GM23338 (cell line): Measurements from ENCODE around the gene NT5C3B. TPM values are rescaled to one million over a fixed set of nuclear protein-coding genes. Genes with fewer than 3 reads are reported as not detected.
A peak's percentile ranks its signal among the peaks of the same experiment; 100 is the strongest.

ENCODE experiments used
- ATAC-seq: fragments of 200-7000 bp; cut with Tn5 transposase; 3 replicates; pipeline ENCODE4 v1.9.1; 2020
- DNase-seq: peaks from one replicate; pipeline ENCODE4 v3.0.0-alpha.2; 2015; ENCODE audit warnings: low spot score
- H2AFZ ChIP-seq: fragments of 200-600 bp; sonication (generic); 2 replicates; pipeline ENCODE4 v1.8.0; 2016; ENCODE audit warnings: antibody characterized with exemption, mild to moderate bottlenecking, moderate library complexity
- H3F3A ChIP-seq: fragments of 200-600 bp; sonication (generic); replicated peaks from 2 replicates; pipeline ENCODE4 v1.8.0; 2017; ENCODE audit warnings: antibody characterized with exemption, mixed run types, low read depth
- H3K27ac ChIP-seq: fragments of 200-600 bp; sonication (generic); 2 replicates; pipeline ENCODE4 v1.6.1; 2016; ENCODE audit warnings: low read depth
- H3K27me3 ChIP-seq: fragments of 200-600 bp; sonication (generic); 2 replicates; pipeline ENCODE4 v1.8.0; 2016; ENCODE audit warnings: mild to moderate bottlenecking, mixed run types, moderate library complexity; ENCODE audit not compliant: insufficient read depth
- H3K36me3 ChIP-seq: fragments of 200-600 bp; sonication (generic); 2 replicates; pipeline ENCODE4 v1.8.0; 2016; ENCODE audit warnings: mild to moderate bottlenecking; ENCODE audit not compliant: insufficient read depth
- H3K4me1 ChIP-seq: fragments of 200-600 bp; sonication (generic); 2 replicates; pipeline ENCODE4 v1.8.0; 2016; ENCODE audit warnings: mild to moderate bottlenecking, moderate library complexity; ENCODE audit not compliant: insufficient read depth
- H3K4me2 ChIP-seq: fragments of 200-600 bp; sonication (generic); 2 replicates; pipeline ENCODE4 v1.7.1; 2017; ENCODE audit warnings: mixed run types
- H3K4me3 ChIP-seq: fragments of 200-600 bp; sonication (generic); 2 replicates; pipeline ENCODE4 v1.6.1; 2016; ENCODE audit warnings: mixed run types
- H3K79me2 ChIP-seq: fragments of 200-600 bp; sonication (generic); replicated peaks from 2 replicates; pipeline ENCODE4 v1.8.0; 2017; ENCODE audit warnings: mild to moderate bottlenecking; ENCODE audit not compliant: insufficient read depth
- H3K9me2 ChIP-seq: fragments of 200-600 bp; sonication (generic); 2 replicates; pipeline ENCODE4 v1.8.0; 2017; ENCODE audit not compliant: insufficient read depth
- H4K20me1 ChIP-seq: fragments of 200-600 bp; sonication (generic); replicated peaks from 2 replicates; pipeline ENCODE4 v1.8.0; 2017; ENCODE audit warnings: mild to moderate bottlenecking; ENCODE audit not compliant: insufficient read depth
- H3K27ac Mint-ChIP-seq: 2 replicates; pipeline ENCODE4 v1.8.0; 2020; ENCODE audit warnings: inconsistent platforms, mild to moderate bottlenecking, moderate library complexity, mixed read lengths
- H3K27me3 Mint-ChIP-seq: 3 replicates; pipeline ENCODE4 v1.8.0; 2022; ENCODE audit warnings: low read depth, mild to moderate bottlenecking, moderate library complexity, mixed read lengths, inconsistent platforms; ENCODE audit not compliant: insufficient read depth, poor library complexity
- H3K36me3 Mint-ChIP-seq: 3 replicates; pipeline ENCODE4 v1.8.0; 2021; ENCODE audit warnings: low read depth, mild to moderate bottlenecking, inconsistent platforms, moderate library complexity, mixed read lengths
- H3K4me1 Mint-ChIP-seq: 3 replicates; pipeline ENCODE4 v1.8.0; 2020; ENCODE audit warnings: mild to moderate bottlenecking, inconsistent platforms, mixed read lengths
- H3K4me3 Mint-ChIP-seq: 3 replicates; pipeline ENCODE4 v1.8.0; 2021; ENCODE audit warnings: moderate library complexity, mild to moderate bottlenecking, inconsistent platforms, mixed read lengths
- H3K9me3 Mint-ChIP-seq: 3 replicates; pipeline ENCODE4 v1.8.0; 2020; ENCODE audit warnings: moderate library complexity, mild to moderate bottlenecking, inconsistent platforms, mixed read lengths
- CTCF ChIP-seq, 2 experiments: fragments of 200-600 bp in 1 of 2; sonication (generic) in 1 of 2; conservative IDR thresholded peaks; 2 replicates each; pipeline versions ENCODE4 v1.5.1 to v1.6.1; 2016 to 2017; ENCODE audit warnings: antibody characterized with exemption in 2 of 2, low read depth in 2 of 2, mild to moderate bottlenecking in 2 of 2, moderate library complexity in 1 of 2
- ETS1 ChIP-seq: IDR thresholded peaks from 2 replicates; pipeline ENCODE4 v1.6.1; 2016; ENCODE audit warnings: antibody characterized with exemption
- EZH2phosphoT487 ChIP-seq: fragments of 200-600 bp; sonication (generic); IDR thresholded peaks from one replicate; pipeline ENCODE4 v1.8.1; 2018; ENCODE audit warnings: antibody characterized with exemption; ENCODE audit not compliant: unreplicated experiment
- POLR2AphosphoS5 ChIP-seq: IDR thresholded peaks from 2 replicates; pipeline ENCODE4 v1.6.1; 2016; ENCODE audit warnings: antibody characterized with exemption, low read depth
- REST ChIP-seq: IDR thresholded peaks from one replicate; pipeline ENCODE4 v1.6.1; 2018; ENCODE audit warnings: antibody characterized with exemption; ENCODE audit not compliant: unreplicated experiment
- STAT1 ChIP-seq: IDR thresholded peaks from one replicate; pipeline ENCODE4 v1.6.1; 2016; ENCODE audit warnings: antibody characterized with exemption; ENCODE audit not compliant: unreplicated experiment
- polyA plus RNA-seq: library from polyadenylated mRNA; unstranded; fragments of >200 nt; fragmentation: Nextera tagmentation; extraction: Ambion mirVana; gene quantifications from 2 replicates; pipeline ENCODE4 v1.2.1, GENCODE V29; 2016
- total RNA-seq: library from RNA; depleted of rRNA; stranded (reverse); fragments of >200 nt; shearing (Covaris generic); gene quantifications from 2 replicates; pipeline ENCODE4 v1.2.3, GENCODE V29; 2014

The NT5C3B gene
- total and polyA plus RNA-seq, 2 experiments from 2014 or later, result 58.2 to 78.3 TPM

GRCh38 chr17:41785859-41786226, 50.2 kb downstream of the NT5C3B start:
- Mint-ChIP-seq H3K27ac (peak overlapping the region; percentile 99; the same call in 1 of the 2 replicates), H3K4me3 (peak overlapping the region; percentile 86), H3K27me3 (peaks cover 32% of the 10 kb centered on the region), H3K36me3 (peaks cover 5% of the 10 kb centered on the region; the same call in 2 of the 3 replicates), H3K4me1 (peaks cover 36% of the 10 kb centered on the region), H3K9me3 (no peaks in the 10 kb centered on the region)
- Histone ChIP-seq H2AFZ (no peak overlapping the region), H3K79me2 (peaks cover 32% of the 10 kb centered on the region), H3F3A (peaks cover 12% of the 10 kb centered on the region; the same call in 1 of the 2 replicates), H3K9me2 (no peaks in the 10 kb centered on the region), H3K4me2 (peak overlapping the region; percentile 92), H3K4me3 (peak overlapping the region; percentile 88), H3K27me3 (no peaks in the 10 kb centered on the region), H4K20me1 (no peaks in the 10 kb centered on the region), H3K4me1 (peaks cover 23% of the 10 kb centered on the region), H3K27ac (peak overlapping the region; percentile 93), H3K36me3 (no peaks in the 10 kb centered on the region)
- peak; percentile 79 for DNase-seq
- TF ChIP-seq STAT1 (no peak), CTCF (conservative IDR thresholded peaks at IDR 0.05; ENCODE audit: low read depth in 2 of 2) (peak in 1 of 2 experiments; percentile 41; a peak in 2 of 4 replicates)
- peak; percentile 35 for ATAC-seq

- peaks cover 34% of the 10 kb centered on the region for H3K4me1 Mint-ChIP-seq
- peaks cover 5% of the 10 kb centered on the region; the same call in 2 of the 3 replicates for H3K36me3 Mint-ChIP-seq
- H3K9me3 Mint-ChIP-seq, result no peaks in the 10 kb centered on the region
- H3K4me3 ChIP-seq, result peak overlapping the region; percentile 88
- no peak overlapping the region for H2AFZ ChIP-seq
- H3K4me3 Mint-ChIP-seq, result peak overlapping the region; percentile 86
- peaks cover 12% of the 10 kb centered on the region; the same call in 1 of the 2 replicates for H3F3A ChIP-seq
- peaks cover 38% of the 10 kb centered on the region for H3K79me2 ChIP-seq
- peak overlapping the region; percentile 92 for H3K4me2 ChIP-seq
- H3K27ac ChIP-seq, result peak overlapping the region; percentile 93
- H3K4me1 ChIP-seq, result peaks cover 23% of the 10 kb centered on the region
- 0 out of 2 replicates have a peak, but pooled peaks cover 4% of the 10 kb centered on the region for H4K20me1 ChIP-seq
- no peaks in the 10 kb centered on the region for H3K27me3 ChIP-seq
- TF ChIP-seq EZH2phosphoT487, result no peak
- peak; percentile 60; the same call in 1 of the 2 replicates for TF ChIP-seq ETS1
- peak; percentile 5 for TF ChIP-seq REST
- peak; percentile 81 for TF ChIP-seq POLR2AphosphoS5
- DNase-seq (peak; percentile 96), ATAC-seq (peak; percentile 23)
- H3K27me3 Mint-ChIP-seq, result peaks cover 28% of the 10 kb centered on the region
- H3K9me2 ChIP-seq, result no peaks in the 10 kb centered on the region
- H3K36me3 ChIP-seq, result no peaks in the 10 kb centered on the region
- peak overlapping the region; percentile 99 for H3K27ac Mint-ChIP-seq
Observed at GRCh38 chr17:41785091-41785858, 50.8 kb downstream of the NT5C3B start.
